HG03354 (cell line): ENCODE results near the gene SAMD10.

Experiments used
- ATAC-seq: cut with Tn5 transposase; IDR thresholded peaks from one replicate; pipeline ENCODE4 v1.9.1; 2021; ENCODE audit warnings: mild to moderate bottlenecking; ENCODE audit not compliant: unreplicated experiment, poor library complexity, severe bottlenecking

Gene SAMD10

DNA sequence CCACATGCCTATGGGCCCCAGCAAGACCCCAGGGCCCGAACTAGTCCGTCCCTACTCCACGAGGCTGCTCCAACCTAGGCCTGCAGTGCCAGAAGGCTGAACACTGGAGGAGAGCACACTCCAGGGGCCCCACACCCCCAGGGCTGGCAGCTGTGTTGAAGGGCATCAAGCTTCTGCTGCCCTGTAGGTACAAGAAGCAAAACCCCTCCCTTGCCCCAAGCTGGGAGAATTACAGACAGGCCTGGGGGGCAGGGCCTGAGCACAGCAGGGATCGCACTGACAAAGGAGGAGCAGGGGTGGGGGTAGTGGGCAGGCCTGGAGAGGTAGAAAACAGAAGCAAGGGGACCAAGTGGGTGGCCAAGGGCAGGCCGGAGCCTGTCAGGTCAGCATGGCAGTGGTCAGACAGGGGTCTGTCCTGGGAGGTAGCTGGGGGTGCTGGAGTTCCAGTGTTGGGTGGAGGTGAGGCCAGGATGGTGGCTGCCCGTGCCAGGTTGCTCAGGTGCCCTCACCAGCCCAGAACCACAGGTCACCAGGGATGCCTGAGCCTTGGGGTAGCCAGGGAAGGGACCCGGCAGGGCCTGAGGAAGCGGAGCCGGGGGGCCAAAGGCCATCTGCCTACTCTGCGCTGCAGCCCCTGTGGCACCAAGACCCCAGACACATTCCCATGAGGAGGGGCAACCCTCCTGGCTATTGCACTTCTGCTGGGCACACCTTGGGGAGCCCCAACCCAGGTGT, 20.3 kb downstream of the SAMD10 start:
- no peak for ATAC-seq

DNA sequence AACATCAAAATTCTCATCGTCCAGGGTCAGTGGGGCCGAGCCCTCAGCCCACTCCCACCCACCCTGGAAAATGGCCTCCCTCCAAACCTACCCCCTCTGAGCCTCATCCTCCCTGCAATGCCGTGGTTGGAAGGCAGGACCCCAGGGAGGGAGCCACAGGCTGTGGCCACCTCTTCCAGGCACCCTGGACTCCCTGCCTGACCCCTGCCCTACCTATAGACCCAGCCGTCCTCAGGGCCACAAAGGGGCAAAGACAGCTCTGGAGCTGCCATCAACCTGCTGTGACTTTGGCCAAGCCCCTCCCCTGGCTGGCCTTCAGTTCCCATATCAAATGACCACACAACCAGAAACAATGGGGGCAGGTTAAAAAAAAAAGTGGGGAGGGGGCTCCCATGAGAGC, 21.0 kb downstream of the SAMD10 start:
- ATAC-seq: no peak

DNA sequence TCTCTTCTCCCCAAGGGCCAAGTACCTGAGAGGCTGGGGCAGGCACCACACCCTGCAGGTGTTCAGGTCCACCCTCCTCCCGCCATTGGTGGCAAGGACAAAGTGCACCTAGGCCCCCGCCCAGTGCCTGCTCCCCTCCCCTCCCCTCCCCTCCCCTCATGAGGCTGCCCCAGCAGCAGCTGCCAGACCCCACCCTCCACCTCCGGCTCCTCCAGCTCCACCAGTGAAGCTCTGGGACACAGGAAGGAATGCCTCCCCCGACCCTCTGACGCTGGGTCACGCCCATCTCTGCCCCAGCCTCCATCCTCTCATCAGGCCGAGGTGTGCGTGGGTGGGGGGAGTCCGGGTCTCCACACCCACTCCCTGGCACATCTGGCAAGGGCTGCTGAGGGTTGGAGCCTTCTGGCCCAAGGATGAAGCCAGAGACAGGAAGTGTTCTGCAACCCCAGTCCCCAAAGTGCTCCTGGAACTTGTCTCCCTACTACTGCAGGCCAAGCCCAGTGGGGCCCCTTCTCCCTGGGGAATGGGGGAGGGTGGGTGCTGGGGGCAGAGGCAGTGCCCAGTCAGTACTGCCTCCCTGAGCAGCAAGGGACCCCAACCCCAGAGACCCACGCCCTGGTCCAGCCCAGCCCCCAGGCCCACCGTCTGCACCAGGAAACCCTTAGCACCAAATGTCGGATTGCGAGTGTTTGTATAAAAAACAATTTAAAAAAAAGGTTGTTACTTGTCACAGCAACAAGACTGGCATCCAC, 21.6 kb downstream of the SAMD10 start:
- ATAC-seq: no peak

DNA sequence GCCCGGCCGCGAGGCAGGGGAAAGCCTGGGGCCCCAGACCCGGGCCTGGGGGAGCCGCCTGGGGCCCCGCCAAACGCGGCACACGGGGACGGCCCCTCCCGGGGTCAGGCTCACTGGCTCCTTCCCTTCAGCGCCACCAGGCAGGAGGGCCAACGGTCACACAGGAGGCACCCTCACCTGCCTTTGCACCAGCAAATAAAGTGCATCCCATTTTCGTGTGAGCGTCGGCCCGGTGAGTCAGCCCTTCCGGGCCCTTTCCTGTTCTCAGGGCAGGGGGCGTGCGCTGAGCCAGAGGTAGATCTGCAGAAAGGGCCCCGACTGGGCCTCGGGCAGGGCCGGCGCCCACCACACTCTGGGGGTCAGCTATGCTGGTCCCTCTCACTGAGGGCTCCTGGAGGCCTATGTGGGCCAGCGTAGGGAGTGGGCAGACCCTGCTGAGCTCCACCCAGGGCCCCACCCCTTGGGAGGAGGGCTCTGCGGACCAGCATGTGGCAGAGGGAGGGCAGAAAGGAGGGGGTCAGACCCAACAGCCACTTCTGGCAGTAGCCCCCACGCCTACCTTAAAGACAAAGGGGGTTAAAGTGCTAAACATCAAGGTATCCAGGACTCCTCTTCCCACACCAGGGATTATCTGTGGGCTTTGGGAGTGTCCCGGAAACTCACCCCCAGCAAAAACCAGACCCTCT, 22.3 kb downstream of the SAMD10 start:
- peak; percentile 18 for ATAC-seq

DNA sequence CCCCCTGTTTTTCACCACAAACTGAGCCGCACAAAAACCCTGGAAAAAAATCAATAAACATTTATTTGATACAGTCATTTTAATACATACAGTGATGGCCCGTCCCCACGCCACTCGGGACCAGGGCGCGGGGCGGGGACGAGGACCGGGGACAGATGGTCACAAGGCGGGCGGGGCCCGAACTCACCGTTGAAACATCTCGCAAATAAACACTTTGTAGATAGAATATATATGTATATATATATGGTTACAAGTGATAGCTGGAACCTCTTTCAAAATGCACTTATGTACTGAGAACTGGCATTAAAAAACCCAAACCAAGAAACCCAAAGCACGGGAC, 22.8 kb downstream of the SAMD10 start:
- peak; percentile 11 for ATAC-seq

DNA sequence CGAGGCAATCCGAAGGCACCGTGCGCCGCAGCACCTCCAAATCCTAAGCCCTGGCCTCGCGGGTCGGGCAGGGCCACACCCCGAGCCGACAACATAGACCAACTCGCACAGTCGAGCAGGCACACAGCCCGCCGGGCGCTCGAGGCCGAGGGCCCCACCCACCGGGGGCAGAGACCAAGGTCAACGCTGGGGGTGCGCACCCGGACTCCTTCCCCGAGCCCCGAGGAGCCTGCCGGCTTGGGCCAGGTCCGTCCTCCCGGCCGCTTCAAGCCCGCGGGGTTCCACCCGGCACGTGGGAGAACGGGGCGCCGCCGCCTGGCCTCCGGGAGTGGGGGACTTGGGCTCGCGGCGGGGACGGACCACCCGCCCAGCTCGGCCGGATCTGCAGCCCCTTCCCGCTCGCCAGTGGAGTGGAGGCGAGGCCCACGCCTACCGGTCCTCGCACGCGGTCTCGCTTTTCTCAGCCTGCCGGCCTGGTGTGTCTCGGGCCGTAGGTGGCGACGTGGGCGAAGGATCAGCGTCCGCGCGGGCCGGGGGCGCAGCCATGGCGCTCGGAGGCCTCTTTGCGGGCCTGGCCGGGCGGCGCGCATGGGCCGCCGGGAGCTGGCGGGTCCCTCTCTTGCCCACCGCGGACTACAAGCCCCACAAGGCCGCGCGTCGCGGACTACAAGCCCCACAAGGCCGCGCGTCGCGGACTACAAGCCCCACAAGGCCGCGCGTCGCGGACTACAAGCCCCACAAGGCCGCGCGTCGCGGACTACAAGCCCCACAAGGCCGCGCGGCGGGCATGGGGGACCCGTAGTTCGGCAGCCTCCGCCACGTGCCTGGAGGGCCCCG, 23.4 kb downstream of the SAMD10 start, which contains the start of gene UCKL1:
UCKL1 (minus strand) TSS at position 590 of the 837 bp plus-strand sequence; CDS start at position 546, 44 bp downstream.
- ATAC-seq: peak; percentile 76

DNA sequence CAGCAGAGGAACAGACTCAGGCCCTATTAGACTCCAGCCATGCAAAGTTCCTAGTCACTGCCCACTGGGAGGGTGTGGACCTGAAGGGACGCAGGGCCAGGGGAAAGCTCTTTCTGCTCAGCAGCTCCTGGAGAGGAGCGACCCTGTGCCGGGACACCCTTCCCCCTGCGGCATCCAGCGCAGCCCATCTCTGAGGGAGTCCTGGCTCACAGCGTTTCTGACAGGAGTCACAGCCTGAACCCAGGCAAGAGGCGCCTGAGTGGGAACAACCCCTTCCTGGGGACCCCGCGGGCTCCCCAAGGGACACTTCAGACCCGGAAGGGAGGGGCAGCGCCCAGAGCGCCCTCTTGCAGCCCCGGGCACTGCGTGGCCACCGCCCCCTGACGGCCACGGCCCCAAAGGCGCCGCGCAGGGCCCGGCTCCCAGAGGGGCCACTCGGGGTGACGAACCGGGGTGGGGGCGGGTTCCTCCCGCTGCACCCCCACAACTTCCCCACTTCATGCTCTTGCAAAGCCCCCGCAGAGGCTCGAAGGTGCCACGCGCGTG, 24.1 kb downstream of the SAMD10 start:
- ATAC-seq: peak; percentile 14

DNA sequence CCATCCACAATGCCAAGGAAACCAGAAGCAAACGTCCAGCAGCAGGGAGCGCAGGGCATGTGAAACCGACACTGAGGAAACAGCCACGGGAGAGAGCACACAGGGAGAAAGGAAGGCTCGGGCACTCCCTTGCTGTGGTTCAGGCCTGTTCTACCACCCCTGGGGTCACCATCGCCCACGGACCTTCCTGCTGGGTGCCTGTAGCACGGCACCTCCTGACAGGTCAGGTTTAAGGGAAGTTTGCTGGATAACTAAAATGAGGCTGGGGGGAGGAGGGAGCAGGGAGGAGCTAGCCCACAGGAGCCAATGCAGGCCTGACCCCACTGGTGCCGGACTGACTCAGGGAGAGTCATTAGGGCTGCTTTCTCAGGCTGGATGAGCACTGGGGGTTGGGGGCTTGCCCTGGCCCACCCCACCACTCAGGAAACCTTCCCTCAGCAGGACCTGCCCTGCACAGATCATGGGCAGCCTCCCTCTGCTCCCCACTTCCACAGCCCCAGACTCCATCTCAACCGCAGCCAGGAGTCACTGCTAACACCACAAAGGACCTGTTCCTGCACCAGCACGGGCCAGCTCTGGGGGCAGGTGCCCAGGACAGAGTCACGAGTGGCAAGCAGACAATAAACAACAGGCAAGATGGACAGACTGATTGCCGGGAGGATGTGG, 25.5 kb downstream of the SAMD10 start:
- no peak for ATAC-seq

DNA sequence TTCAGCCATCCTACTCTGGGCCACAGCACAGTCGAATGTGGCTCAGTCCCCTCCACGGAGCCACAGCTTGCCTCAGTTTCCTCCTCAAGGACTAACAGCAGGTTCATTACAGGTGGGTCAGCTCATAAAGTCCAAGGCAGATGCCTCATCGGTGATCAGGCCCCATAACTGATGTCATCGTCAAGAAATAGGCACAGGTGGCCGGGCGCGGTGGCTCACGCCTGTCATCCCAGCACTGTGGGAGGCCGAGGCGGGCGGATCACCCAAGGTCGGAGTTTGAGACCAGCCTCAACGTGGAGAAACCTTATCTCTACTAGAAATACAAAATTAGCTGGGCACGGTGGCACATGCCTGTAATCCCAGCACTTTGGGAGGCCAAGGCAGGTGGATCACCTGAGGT, 26.7 kb downstream of the SAMD10 start:
- ATAC-seq: no peak

DNA sequence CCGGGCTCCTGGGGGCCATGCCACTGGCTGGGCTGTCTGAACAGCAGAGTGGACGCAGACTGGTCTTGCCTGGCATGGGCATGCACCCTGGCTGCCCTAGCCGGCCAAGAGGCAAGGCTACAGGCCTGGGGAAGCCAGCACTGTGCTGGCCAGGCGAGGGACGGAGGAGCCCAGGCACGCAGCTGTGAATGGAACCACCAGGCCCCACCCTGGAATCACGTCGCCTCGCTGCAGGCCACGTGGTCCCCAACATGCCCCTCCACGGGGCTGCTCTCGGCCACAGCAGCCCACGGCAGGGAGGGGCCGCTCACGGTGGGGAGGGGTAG, 27.3 kb downstream of the SAMD10 start:
- ATAC-seq: no peak

DNA sequence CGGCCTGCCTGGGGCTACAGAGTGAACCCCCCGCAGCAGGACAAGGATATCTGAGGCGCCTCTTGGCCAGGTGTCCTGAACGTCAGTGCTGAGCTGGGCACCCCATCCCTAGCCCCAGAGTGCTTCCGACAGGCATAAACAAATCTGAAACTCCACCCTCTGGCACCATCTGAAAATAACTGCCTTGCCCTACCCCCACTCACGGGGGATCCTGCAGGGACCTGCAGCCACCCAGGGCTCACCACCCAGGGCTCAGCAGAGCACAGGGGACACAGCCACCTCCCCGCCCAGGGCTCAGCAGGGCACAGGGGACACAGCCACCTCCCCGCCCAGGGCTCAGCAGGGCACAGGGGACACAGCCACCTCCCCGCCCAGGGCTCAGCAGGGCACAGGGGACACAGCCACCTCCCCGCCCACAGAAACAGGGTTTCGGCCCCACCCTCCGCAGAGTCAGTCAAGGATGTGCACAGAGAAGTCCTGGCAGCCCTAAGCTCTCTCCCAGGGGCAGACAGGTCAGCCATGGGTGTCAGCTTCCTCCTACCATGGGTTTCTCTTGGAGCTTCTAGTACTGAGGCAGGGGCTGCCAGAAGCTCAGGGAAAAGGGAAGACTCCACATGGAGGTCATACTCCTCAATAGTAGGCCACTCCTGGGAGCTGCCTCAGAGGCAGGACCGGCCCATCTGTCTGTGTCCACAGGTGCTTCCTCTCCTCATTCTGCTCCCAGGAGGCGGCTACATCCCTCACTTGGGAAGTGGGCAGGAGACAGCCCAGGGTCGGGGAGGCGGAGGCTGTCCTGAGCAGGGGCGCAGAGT, 27.8 kb downstream of the SAMD10 start:
- ATAC-seq: no peak

DNA sequence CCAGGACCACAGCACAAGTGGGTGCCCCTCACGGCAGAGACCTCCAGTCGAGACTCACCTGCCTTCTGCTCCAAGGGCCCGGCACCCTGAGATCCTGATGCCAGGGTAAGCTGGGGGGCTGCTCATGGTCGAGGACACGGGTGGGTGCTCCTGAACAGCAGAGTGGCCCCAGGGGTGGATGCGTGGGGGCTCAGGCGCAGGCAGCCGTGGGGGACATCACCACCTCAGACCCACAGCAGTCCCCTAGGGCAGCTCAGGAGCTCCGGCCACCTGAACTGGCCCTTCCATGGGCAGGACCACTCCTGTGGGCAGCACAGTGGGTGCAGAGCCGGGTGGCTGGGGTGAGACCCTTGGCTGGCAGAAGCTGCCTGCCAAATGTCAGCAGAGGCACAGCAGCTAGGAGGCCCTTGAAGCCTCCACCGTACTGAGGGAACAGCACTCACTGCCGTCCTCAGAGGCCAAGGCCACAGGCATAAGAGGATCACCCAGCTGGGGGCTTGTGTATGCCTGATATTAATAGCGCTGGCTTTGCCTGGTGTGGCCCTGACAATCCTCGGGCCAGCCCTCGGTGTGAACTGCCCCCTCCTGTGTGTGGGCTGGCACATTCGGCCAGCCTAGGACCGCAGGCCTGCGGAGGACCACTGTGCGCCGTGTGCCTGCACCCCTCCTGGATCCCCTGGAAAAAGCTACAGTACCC, 28.6 kb downstream of the SAMD10 start:
- no peak for ATAC-seq

DNA sequence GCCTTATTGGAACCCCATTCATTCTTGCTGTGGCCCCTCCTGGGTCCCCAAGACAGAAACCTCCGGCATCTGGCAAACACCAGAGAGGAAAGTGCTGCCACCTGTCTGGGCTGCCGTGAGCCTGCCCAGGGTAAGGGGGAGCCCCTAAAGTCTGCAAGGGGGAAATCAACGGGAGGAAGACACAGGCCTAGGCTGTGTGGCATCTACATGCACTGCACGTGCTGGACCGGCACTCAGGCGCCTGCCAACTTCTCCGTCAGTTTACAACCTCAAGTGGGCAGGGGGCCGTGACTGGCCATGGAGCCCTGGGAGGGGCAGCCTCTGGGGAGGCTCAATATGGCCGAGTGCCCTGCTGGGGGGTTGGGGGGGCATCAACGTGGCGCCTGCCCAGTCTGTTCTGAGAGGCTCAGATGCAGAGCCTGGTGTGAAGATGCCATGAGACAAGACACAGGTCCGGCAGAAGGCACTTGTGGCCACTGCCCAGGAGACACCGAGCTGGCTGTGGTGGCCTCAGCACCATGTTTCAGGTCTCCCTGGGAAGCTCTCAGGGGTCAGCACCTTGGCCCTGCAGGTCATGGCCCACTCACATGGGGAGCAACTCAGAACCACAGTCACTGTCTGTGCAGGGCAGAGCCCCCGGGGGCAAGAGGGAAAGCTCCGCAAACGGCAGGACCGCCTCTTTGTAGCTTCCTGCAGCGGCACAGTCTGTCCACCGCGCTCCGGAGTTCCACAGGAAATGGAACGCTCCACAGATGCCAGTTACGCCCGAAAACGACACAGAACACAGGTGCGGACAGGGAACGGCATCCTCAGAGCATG, 31.6 kb downstream of the SAMD10 start:
- ATAC-seq: no peak

DNA sequence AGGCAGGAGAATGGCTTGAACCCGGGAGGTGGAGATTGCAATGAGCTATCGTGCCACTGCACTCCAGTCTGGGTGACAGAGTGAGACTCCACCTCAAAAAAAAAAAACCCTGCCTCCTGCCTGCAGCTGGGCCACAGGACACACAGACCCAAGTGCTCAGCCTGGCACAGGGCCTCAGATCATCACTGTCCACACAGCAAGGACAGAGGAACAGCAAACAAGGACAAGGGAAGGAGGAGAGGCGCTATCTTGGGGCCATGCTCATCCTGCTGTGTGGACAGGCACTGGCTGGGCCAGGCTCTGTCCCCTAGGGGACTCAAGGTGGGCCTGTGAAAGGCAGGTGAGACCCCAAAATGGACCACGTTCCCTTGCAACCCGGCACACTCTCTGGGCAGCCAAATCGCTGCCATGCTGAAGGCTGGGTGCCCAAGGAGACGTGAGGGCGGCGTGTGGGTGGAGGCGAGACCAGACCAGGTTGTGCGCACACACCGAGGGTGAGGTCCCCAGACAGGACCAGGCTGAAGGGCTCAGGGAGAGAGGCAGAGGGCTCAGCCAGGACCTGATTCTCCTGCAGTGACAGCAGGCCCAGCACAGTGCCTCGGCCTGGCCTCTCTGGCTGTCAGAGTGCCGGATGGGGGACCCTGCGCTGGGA, 32.3 kb downstream of the SAMD10 start:
- no peak for ATAC-seq

DNA sequence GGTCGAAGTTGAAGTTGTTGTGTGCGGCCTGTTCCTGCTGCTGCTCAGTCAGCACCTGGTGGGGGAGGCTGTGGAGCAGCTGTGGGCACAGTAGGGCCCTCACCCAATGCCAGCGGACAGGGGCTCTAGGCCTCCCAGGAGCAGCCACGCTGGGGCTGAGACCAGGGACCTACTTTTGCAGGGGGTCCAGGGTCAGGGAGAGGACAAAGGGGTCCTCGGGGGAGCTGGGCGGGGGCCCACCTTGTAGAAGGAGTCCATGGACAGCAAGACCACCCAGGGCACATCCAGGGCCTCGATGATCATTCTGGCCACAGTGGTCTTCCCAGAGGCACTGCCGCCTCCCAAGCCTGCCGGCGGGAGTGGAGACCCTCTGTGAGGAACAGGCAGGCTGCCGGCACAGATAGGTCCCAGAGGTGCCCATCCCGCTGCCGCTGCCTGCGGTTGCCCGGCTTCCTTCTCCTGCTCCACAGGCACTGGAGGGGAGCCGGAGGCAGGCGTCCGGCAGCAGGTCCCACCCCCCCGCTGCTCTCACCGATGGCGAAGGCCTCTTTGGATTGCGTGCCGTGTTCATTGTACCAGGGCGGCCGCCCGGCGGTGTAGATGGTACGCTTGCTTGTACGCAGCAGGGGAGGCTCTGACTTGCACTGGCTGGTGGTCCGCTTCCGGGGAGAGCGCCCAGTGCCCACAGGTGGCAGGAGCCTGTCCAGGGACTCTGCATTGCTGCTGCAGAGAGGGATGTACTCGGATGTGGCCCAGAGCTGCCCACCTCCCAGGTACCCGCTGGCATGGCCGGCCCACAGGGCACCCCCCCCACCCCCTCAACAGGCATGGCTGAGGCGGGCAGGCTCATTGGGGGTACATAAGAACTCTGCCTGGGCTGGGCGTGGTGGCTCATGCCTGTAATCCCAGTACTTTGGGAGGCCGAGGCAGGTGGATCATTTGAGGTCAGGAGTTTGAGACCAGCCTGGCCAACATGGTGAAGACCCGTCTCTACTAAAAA, 33.2 kb downstream of the SAMD10 start:
- no peak for ATAC-seq
